GM19099 (cell line): Measurements from ENCODE around the gene LCN2.

ENCODE experiments used
- POLR2A ChIP-seq: IDR thresholded peaks from 3 replicates; pipeline ENCODE4 v1.6.1; 2011; ENCODE audit warnings: low read depth; ENCODE audit not compliant: insufficient read length; ENCODE audit errors: extremely low read depth

Gene LCN2

GRCh38 chr9:128190516-128191405, 41.5 kb downstream of the LCN2 start:
- no peak for TF ChIP-seq POLR2A

- peak; percentile 91 for TF ChIP-seq POLR2A
Observed at GRCh38 chr9:128191406-128192046, 42.3 kb downstream of the LCN2 start, which contains the start of gene CIZ1. Gene CIZ1, minus strand, starts transcription at chr9:128191572. Its CDS starts 715 bp downstream, at chr9:128190857.

- peak; percentile 27 for TF ChIP-seq POLR2A
Observed at GRCh38 chr9:128192601-128193371, 43.5 kb downstream of the LCN2 start.

- no peak for TF ChIP-seq POLR2A
Observed at GRCh38 chr9:128193469-128194096, 44.3 kb downstream of the LCN2 start.

- no peak for TF ChIP-seq POLR2A
Observed at GRCh38 chr9:128201441-128202369, 52.5 kb downstream of the LCN2 start.

- TF ChIP-seq POLR2A, result no peak
Observed at GRCh38 chr9:128202648-128203023, 53.4 kb downstream of the LCN2 start.
